Lower leg skin (tissue), 3 donors: ENCODE data around the gene EI24.

Experiments used
- CTCF ChIP-seq, 3 donors: fragments of 450-650 bp; IDR thresholded peaks; one replicate each; pipeline ENCODE4 v1.5.1; 2016; ENCODE audit warnings: antibody characterized with exemption in 3 of 3, mild to moderate bottlenecking in 3 of 3, moderate library complexity in 2 of 3
- POLR2A ChIP-seq, 2 donors: fragments of 450-650 bp; IDR thresholded peaks; one replicate each; pipeline ENCODE4 v1.6.1; 2016 to 2017; ENCODE audit warnings: antibody characterized with exemption in 2 of 2, mild to moderate bottlenecking in 1 of 2, moderate library complexity in 1 of 2

DNA sequence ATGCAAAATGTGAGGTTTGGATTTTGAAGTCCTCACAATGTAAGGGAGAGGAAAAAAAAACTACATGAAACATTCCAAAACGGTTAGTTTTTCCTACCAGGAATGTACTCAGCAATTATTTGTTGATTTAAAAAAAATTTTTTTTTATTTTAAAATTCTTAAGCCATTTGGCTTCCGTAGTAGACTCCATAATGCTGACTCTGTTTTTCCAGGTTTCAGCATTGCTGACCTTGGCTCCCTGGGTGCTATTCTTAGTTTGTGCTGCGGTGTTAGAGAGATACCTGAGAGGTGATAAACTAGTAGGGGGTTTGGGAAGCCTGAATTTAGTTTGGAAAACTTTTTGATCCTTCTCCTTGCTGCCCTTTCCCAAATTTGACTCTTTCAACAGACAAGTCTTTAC, 33.9 kb downstream of the EI24 start:
- TF ChIP-seq POLR2A (IDR thresholded peaks at IDR 0.05), result no peak
- TF ChIP-seq CTCF (IDR thresholded peaks at IDR 0.05), result no peak
